ENCODE results near the gene NRARP.

The NRARP gene

DNA sequence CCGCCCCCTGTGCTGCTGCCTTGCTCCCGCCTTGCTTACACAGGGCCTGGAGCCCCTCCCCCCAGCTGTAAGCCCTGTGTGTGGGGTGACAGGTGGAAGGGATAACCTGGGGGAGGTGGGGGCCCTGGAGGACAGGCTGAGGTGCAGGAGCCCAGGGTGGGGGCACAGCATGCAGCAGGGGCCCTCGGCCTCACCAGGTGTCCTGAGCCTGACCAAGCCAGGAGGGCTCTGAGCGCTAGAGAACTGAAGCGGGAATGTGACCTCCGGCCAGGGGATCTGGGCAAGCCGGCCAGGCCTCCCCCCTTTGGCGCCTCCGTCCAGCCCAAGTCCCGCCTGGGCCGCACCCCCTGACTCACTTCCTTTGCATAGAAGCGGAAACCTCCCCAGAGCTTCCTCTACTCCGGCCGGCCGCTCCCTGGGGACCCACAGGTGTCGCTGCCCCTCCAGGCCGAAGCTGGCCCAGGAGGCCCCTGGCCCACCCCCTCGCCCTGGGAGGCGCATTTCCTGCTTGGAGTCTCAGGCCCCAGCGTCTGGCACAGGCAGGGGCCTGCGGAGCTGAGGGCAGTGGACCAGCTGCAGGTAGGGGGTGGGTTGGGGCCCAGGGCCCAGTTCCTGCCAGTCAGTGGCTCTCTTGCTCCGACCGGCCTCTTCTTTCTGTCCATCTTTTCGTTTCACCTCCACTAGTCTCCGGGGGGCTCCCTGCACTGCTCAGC lies 24.6 kb downstream of the NRARP start, which contains the start of gene TOR4A:
Gene TOR4A, plus strand, starts transcription at position 398 of the 713 bp plus-strand sequence. CDS start 964 bp downstream, outside the sequence.
- DNase-seq (ENCODE audit: low read depth in 1 of 2, low spot score in 1 of 2), result no peak

DNA sequence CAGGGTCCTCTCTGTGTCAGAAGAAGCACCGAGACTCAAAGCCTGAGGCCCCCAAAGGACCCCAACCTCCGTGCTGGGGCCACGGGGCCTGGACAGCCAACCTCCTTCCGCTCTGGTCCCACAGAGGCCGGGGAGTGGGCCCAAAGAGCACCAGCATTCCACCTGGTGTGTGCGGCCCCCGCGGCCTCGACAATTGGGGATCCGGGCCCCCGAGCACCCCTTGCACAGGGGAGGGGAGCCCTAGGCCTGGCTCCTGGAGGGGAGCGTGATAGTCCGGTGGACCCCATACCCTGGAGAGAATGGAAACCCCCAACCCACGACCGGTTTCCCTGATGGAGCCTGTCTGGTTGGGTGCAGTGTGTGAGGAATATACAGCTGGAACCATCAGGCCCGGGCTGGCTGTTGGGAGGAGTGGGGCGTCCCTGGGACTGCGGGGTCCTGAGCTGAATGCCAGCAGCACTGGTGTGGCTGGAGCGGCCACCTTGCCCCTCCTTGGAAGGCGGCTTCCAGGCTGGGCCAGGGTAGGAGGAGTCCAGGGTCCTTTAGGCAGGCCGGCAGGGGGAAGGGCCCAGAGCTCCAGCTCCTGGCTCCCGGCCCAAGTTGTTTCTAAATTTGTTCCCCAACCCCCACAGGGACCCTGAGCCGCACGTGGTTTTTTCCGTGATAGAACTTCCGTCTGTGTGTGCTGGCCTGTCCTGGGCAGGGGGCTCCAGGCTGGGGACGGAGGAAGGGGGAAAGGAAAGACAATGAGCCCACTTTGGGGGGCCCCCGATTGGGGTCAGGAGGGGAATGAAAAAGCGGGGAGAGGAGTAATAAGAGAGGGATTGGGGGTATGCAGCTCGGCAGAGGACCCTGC lies 25.4 kb downstream of the NRARP start:
- DNase-seq (ENCODE audit: low read depth in 1 of 2, low spot score in 1 of 2), result no peak

DNA sequence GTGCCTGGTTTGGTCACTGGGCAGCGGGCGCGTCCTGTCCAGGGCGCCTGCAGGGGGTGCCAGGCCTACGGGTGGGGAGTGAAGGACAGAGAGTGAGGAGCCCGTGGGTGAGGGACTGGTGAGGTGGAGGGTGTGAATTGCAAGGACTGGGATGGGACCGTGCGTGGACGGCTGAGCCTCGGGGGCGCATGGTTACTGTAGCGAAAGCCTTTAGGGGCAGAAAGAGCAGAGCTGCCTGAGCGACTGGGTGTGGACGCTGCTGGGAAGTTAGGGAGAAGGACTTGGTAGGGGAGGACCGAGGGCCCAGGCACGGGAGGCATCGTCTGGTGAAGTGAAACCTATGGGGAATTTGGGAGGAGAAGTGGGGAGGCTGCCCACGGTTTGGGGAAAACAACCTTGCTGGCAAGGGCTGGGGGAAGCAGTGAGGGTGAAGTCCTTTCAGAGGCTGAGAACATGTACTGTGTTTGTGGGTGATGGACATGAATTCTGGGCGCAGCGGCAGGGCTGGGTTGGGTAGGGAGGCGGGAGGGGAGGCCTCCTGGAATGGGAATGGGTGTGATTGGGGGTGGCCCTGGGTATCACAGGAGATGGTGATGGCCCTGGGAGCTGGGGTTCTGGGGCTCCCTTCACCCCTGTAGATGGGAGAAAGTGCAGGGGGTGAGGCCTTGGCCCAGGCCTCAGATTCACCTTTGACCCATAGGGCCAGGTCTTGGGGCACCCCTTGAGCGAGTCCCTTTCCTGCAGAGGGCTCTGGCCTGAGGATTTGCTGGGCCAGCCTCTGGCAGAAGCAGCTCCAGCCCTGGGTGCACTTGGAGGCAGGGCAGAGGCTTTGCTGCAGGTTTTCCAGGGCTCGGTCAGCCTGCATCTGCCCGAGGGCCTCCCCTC lies 26.2 kb downstream of the NRARP start:
- no peak for DNase-seq (ENCODE audit: low read depth in 1 of 2, low spot score in 1 of 2)

DNA sequence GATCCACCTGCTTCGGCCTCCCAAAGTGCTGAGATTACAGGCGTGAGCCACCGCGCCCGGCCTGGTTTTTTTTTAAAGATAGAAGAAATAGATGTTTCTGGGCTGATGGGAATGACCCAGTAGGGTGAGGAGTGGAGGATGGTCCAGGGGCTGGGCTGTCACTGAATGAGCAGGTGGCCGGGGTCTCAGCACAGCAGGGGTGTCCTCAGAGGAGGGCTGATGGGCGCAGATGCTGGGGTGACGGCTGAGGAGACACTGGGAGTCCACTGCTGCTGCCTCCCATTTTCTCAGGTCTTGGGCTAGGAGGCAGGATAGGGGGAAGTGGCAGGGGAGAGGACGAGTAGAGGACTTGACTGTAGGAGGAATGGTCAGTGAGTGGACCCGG lies 26.9 kb downstream of the NRARP start:
- DNase-seq (ENCODE audit: low read depth in 1 of 2, low spot score in 1 of 2), result no peak

DNA sequence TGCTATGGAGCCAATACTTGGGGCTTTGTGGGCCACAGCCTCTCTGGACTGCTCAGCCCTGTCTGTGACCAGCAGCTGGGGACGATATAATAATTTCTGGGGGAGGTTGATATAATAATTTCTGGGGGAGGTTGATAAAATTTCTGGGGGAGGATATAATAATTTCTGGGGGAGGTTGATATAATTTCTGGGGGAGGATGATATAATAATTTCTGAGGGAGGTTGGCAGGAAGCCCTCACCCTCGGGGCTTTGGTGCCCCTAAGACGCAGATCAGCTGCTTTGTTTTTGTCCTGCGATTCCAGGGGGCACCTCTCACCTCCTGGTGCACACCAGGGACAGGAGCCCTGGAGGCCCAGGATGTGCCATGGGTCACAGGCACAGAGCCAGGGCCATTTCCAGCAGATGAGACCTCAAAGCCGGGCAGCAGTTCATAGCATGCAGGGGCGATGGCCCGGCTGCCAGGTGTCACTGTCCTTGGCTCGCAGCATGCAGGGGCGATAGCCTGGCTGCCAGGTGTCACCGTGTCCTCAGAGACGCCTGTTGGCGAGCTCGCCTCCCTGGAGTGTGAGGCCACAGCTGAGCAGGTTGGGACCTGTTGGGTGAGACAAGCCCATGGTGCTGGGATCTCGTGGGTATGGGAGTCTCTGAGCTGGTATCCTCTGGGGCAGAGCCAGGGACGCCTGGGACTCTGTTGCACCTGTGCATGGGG lies 28.3 kb downstream of the NRARP start:
- no peak for DNase-seq (ENCODE audit: low read depth in 1 of 2, low spot score in 1 of 2)

DNA sequence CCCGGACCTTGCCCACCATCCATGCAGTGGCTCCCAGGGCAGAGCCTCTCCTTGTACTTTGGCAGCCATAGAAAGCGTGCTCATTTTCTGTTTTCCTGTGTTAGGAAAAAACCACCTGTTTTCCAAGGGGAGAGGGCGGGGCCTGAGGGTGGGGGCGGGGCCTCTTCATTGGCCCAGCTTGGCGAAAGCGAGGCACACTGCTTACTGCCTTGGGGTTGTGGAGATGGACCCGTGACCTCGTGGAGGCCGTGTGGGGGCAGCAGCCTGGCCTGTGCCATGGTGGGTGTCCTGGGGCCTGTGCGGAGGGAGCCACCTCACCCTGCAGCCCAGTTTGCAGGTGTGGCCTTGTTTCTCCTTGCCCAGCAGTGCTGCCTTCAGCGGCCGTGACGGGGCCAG lies 29.0 kb downstream of the NRARP start:
- no peak for DNase-seq (ENCODE audit: low read depth in 1 of 2, low spot score in 1 of 2)

DNA sequence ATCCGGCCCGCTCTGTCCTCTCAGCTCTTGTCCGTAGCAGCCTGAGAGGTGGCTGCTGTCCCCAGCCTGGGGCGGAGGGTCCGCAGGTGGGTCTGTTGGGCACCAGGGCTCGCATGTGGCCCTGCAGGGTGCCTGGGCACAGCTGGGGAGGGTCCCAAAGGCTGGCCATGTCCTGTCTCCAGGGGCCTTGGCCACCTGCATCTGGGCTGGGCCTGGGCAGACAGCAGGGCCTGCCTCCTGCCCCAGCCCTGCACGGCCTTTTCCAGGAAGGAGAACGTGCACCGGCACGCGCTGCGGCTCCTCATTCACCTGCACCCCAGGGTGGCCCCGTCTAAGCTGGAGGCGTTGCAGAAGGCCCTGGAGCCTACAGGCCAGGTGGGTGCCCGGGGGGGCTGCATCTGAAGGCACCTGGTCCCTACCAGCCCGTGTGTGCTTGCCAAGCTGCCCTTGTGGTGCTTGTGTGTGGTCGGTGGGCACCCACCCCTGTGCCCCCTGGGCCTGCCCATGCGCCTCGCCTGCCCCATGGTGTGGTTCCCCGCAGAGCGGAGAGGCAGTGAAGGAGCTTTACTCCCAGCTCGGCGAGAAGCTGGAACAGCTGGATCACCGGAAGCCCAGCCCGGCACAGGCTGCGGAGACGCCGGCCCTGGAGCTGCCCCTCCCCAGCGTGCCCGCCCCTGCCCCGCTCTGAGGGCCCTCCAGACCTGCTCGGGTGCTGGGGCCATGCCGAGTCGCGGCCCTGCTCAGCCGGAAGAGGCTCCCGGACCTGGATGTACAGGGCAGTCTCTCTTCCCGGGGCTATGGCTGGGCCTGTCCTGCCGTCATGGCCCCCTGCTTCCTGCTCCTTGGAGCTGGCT lies 29.6 kb downstream of the NRARP start:
- no peak for DNase-seq (ENCODE audit: low read depth in 1 of 2, low spot score in 1 of 2)

DNA sequence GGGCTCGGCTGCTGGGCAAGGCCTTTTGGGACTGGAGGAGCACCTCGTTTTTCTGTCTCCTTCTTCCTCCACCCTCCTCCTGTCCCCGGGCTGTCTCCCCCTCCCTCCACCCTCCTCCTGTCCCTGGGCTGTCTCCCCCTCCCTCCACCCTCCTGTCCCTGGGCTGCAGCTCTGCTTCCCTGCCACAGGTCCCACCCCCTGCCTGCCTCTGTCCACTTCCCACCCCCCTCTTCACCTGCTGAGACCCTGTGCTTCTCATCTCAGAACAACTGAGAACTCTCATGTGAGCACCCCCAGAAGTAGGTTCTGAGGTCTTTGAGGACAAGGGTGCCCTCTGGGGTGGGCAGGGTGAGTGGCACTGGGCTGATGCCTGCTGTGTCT lies 30.4 kb downstream of the NRARP start:
- DNase-seq (ENCODE audit: low read depth in 1 of 2, low spot score in 1 of 2), result no peak

DNA sequence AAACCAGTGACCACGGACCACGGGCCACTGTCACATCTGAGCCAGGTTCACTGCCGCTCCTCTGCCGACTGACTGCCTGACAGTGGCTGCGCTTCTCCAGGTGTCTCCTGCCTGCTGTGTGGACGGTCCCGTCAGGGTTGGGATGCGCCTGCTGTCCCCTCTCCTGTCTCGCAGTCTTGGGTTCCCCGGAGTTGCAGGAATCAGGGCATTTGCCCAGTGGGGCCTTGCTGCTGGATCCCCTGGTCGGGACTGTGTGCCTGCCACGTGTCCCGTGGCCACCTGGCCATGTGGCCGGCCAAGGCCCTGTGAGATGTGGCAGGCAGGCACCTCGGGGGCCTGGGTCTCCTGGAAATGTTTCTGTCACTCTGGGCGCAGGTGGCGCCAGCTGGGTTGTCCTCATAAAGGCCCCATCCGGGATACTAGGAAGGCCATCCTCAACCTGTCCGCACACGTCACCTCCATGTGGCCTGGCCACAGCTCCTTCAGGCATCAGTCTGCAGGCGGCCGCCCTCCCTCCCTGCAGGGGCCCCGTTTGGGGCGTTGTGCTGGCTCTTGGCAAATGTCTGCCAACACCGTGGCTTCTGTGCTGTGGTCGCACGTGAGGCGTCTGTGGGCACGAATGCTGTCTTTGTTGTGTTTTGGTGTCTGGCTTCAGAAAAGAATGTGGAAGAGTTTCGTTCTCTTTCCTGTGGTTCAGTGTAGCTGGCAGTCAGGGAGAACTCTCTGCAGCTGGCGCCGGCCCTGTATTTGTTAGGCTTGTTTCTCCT lies 31.0 kb downstream of the NRARP start:
- no peak for DNase-seq (ENCODE audit: low read depth in 1 of 2, low spot score in 1 of 2)

DNA sequence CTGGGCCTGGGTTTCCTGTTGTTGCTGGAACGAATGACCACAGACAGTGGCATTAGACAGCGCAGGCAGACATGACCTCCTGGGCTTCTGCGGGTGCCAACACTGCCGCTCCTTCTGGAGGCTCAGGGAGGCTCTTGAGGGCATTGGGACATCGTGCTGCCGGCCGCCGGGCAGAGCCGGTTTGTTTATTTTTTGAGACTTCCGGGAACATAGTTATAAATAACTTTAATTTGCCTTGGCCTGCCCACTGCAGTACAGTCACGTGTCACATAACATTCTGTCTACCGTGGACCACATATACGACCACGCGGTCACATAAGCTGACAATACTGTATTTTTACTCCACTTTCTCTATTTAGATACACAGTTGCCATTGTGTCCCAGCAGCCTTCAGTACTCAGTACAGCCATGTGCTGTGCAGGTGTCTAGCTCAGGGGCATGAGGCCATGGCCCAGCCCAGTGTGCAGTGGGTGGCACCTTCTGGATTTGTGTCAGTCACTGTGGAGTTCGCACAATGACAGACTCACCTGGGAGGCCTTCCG lies 32.8 kb downstream of the NRARP start:
- DNase-seq (ENCODE audit: low read depth in 1 of 2, low spot score in 1 of 2), result no peak

DNA sequence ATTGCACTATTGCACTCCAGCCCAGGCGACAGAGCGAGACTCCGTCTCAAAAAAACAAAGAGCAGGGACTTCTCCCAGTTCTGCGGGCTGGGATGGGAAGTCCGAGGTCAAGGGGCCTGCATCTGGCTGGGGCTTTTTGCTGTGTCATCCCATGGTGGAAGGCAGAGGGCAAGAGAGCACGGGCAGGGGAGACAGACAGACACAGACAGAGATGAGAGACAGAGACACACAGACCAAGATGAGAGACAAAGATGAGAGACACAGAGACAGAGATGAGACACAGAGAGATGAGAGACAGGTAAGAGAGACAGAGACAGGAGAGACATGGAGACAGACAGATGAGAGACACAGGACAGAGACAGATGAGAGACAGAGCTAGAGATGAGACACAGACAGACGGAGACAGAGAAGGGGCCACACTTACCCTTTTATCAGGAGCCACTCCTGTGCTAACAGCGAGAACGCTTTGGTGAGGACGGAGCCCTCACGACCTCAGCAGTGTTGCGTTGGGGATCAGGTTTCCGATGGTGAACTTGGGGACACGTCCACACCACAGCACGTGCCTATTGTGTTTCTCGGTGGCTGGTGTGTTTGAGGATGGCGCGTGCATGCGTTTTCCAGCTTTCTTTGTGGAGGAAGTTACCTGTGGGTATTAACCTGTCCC lies 33.4 kb downstream of the NRARP start:
- DNase-seq (ENCODE audit: low read depth in 1 of 2, low spot score in 1 of 2), result no peak

DNA sequence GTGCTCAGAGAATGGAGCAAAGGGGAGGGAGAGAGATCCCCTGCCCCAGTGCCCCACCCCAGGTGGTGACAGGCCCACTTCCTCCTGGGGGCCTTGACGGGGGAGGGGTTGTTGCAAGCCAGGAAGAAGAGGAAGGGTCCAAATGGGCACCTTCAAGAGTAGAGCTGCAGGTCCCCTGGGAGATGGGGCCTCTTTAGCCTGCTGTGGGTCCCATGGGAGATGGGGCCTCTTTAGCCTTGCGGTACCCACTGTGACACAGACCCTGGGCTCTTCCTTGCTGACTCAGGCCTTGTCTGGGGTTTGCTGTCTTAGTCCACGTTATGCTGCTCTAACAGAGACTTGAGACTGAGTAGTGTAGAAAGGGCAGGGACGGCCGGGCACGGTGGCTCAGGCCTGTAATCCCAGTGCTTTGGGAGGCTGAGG lies 34.1 kb downstream of the NRARP start:
- no peak for DNase-seq (ENCODE audit: low read depth in 1 of 2, low spot score in 1 of 2)

DNA sequence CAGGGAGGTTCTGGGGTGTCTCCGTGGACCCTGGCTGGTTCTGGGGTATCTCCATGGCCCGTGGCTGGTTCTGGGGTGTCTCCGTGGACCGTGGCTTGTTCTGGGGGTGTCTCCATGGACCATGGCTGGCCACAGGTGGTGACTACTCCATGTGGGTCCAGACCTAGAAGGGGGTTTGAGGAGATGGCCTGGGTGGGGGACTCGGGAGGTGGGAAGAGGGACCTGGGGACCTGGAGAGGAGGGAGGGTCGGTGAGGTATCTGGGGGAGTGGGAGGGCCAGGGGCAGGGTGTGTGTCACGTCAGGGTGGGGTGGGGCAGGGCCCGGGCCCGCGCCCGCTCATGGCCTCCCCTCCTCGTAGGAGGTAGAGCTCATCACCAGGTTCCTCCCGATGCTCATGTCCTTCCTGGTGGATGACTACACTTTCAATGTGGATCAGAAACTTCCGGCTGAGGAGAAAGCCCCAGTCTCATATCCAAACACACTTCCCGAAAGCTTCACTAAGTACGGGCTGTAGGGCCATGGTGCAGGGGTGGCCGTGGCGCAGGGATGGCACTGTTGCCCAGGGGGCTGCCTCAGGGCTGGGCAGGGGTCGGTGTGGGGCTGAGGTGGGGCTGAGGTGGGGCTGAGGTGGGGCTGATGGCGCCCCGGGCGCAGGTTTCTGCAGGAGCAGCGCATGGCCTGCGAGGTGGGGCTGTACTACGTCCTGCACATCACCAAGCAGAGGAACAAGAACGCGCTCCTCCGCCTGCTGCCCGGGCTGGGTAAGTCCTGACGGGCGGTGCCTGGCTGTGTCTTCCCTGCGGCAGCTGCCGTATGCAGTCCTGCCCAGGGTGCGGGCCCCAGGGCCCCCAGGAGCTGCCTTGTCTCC lies 35.3 kb downstream of the NRARP start:
- no peak for DNase-seq (ENCODE audit: low read depth in 1 of 2, low spot score in 1 of 2)

DNA sequence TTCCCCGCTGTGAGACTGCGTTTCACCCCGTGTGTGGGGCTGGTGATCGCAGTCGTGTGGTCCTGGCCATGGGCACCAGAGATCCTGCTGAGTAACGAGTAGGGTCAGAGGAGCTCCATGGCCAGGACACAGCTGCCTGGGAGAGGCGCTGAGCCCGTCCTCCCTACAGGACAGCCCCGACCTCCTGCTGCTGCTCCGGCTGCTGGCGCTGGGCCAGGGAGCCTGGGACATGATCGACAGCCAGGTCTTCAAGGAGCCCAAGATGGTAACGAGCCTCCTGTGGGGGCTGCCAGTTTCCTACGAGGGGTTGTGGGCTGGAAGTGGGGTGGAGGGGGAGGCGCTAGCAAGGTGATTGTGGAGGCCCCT lies 35.9 kb downstream of the NRARP start:
- DNase-seq (ENCODE audit: low read depth in 1 of 2, low spot score in 1 of 2), result no peak

DNA sequence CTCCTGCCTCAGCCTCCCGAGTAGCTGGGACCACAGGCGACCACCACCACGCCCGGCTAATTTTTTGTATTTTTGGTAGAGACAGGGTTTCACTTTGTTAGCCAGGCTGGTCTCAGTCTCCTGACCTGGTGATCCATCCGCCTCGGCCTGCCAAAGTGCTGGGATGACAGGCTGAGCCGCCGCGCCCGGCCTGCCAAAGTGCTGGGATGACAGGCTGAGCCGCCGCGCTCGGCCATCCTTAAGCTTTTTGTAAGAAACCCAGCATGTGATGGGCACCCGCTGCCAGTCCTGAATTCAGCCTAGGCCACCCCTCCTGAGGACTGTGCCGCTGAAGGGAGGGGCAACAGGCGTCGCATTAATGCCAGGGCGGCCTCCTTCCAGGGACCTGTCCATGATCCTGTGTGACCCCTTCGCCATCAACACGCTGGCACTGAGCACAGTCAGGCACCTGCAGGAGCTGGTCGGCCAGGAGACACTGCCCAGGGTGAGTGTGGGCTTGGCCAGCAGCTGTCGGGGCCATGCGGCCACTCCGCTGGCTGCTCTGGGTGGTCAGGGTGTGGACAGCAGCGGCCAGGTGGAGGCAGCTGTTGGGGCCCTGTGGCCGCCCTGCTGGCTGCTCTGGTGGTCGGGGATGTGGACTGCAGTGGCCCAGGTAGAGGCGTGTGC lies 36.4 kb downstream of the NRARP start:
- no peak for DNase-seq (ENCODE audit: low read depth in 1 of 2, low spot score in 1 of 2)

DNA sequence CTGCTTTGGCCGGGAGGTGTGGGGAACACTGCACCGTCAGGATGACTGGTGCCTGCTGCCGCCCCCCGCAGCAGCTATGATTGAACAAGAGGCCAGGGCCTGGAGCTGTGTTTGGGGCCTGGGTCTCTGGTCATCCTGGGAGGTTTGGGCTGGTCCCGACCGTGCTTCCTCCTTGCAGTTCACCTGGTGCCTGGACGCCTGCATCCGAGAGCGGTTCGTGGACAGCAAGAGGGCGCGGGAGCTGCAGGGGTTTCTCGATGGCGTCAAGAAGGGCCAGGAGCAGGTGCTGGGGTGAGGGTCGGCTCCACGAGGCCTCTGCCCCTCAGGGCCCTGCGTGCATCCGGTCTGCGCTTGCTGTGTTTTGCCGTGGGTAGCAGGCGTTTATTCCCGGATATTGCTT lies 38.0 kb downstream of the NRARP start:
- no peak for DNase-seq (ENCODE audit: low read depth in 1 of 2, low spot score in 1 of 2)

DNA sequence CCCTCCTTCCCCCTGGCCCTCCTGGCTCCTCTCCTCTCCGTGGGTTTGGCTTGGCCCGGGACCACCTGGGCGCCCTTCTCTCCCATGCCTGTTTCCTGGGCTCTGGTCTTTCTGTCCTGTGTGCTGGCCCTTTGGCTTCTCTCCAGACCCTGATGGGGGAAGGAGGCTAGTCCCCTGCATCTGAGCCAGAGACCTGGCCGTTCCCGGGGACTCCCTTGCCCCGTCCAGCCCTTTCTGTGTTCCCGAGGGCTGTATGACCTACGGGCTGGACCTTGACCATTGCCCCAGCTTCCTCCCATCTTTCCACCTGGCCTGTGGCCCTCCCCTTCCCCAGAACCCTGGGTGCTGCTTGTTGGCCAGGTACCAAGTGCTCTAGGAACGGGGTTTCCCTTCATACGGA lies 38.6 kb downstream of the NRARP start:
- DNase-seq (ENCODE audit: low read depth in 1 of 2, low spot score in 1 of 2), result no peak

All from stimulated activated CD4-positive, alpha-beta T cell treated with anti-CD3 and anti-CD28 coated beads, Interleukin-15, amount 100 ng/mL, for 1 hour (primary cell).